Stimulated activated CD4-positive, alpha-beta T cell treated with anti-CD3 and anti-CD28 coated beads, Interleukin-1b, Interleukin-23, amount 100 ng/mL, for 4 hours (primary cell): ENCODE results near the gene MAGEF1.
"Not testable (repeated sequence)": the region's sequence is repeated elsewhere in the genome, so short reads cannot be mapped to it uniquely, and the experiment has no call there.

Source experiments
- DNase-seq, 2 donors: peaks; one replicate each; pipeline ENCODE4 v3.0.0-alpha.2; 2020; ENCODE audit warnings: low read depth in 2 of 2

Gene MAGEF1

DNA sequence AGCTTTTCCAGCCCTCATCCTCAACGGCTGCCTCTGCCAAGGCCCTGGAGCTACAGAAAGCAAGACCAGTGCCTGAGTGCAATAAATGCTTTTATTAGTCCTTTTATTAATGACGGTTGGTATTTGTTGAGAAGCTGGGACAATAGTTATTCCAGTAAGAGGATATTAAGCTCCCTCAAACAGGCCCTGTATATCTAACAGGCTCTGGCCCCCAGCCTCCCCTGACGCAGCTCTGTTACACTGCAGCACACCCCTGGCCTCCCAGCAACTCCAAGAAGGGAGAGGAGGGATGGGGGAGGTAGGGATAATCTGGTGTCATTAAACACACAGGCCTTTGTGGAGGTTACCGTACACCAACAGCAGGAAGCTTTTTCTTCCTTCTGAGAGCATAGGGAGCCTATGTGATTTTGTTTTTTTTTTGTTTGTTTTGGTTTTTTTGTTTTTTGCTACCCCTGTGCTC is 30.8 kb upstream of the MAGEF1 start:
- DNase-seq: no peak

DNA sequence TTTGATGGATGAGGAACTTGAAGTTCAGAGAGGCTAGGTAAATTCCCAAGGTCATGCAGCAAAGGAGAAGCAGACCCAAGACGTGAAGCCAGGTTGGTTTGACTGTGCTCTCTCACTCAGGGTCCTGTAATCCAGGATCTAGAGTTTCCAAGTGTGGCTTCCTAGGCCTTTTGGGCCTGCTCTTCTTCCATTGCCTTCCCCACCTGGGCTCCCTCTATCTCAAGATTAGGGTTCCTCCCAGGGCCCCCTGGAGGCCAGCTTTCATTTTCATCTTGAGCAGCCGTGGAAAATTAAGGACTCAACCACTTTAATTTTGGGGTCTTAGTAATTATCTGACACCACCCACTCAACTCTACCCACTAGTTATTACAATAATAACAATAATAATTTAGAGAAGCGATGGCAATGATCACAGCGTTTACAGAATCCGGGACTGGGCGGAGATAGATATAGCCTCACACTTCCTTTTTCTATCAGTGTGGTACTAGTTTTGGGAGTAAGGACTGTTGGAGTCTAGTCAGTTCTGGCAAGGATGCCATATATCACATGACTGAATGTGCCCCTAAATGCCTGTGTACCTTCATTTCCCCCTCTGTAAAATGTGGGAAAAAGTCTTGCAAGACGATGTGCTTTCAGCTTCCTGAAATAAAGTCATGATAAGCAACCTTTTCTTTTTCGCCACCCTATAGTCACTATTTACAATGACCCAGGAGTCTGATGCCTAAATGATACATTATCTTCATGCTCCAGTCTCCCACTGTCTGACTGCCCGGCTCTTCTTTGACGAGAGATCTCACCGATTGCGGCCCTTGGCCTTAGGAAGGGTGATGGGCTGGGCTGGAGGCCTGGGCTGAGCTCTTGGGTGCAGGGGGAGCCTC is 30.2 kb upstream of the MAGEF1 start:
- no peak for DNase-seq

DNA sequence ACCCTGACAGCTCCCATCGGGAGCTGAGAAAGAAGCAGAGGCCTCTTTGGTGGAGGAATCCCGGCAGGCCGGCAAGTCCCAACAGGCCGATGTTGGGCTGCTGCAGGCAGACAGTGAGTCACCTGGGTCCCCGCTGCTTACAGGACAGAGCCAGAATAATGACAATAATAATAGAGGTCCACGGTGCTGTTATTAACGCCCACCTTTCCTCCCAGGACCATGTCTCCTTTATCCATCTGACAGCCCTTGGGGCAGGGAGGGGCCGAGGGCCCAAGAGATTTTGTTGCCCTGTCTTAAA is 29.3 kb upstream of the MAGEF1 start:
- no peak for DNase-seq

DNA sequence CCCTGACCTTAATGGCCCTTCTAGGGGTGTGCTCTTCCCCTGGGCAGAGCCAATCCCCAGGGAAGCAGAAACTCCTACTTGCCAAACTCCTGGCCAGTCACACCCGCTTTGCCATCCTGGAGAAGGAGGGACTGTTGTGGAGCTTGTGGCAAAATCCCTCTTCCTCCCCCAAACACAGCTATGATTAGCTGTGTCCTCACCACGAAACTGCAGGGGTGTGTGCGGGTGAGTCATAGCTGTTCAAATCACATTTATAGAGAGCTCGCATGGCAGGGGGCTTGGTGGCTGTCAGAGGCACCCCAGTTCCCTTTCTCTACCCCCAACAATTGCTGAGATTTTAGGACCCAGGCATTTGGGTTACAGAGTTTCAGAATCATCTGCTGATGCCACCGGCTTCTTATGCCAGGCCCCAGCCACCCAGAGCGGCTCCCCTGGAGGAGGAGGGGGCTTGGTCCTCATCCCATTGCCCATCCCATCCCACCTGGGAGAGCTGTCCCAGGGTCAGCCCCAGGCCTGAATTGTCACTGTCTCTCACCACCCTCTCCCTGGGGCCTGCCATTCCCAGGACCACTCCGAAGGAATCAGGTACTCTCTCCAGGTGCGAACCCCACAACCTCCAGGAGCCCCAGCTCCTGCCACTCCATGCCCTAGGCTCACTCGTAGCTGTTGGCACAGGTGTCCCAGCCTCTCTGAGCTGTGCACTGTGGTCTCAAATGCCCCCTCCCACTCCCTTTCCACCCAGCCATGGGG is 28.8 kb upstream of the MAGEF1 start:
- no peak for DNase-seq

DNA sequence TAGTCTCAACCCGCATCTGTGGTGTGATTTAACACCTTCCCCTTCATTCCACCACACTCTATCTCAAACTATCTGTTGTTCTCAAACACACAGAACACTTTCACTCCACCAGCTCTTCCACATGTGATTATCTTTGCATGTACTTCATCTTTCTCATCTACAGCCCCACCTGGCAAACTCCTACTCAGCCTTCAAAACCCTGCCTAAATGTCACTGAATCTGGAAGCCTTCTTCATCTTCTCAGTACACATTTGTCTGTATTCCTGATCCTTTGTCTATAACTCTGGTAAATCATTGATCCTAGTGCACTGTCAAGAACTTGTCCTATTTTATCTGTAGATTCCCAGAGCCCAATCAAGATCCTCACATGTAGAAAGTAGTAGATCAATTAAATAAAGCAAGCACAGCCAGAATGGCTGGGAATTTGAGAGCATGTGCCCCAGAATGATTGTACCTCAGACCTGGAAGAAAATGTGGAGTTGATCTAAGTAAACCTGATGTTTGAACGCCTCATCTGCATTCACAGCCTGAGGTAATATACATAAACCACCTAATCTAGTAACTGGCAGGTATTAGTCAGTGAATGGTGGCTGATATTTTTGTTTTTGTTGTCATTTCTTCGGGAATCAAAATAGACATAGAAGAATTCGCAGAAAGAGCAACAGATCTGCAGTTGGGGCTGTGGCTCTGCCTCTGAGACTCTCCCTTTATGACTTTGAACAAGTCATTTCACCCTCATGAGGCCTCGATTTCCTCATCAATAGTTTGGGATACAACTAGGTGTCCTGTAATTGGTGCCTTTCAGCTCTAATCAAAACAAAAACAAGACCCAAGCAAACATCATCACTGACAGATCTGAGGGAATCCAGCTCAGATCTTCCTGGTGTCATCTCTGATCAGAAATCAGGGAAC is 28.0 kb upstream of the MAGEF1 start:
- DNase-seq: no peak

DNA sequence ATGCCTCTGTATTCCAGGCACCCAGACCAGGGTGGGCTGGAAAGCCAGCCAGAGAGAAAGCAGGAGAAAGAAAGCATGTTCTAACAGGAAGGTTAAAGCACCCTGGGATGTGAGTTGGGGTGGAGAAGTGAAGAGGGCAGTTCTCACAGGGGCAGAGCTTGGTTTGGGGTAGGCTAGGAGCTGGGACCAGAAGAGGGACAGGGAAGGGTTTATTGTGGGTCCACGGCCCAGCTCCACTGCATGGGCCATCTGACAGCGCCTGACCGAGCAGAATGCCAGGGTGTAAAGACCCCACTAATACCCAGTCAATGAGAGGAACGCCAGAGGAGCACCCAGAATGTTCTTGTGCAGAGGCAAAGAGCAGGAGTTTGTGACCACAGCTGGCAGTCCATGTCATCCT is 27.1 kb upstream of the MAGEF1 start:
- no peak for DNase-seq

DNA sequence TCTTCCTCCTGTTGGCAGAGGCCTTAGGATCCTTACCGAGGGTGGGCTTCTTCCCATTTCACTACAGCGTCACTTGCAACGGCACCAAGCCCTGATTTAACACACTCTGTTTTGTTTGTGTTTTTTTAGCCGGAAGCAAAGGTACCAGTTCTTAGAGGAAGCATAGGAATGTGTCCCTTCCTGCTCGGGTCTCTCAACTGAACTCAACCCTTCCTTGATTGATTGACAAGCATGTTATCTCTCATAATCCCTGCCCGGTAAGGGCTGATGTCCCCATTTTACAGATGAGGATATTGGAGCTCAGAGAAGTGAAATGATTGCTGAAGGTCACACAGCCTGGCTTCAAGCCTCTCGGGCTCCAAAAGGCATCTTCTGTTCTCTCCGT is 26.6 kb upstream of the MAGEF1 start:
- no peak for DNase-seq

DNA sequence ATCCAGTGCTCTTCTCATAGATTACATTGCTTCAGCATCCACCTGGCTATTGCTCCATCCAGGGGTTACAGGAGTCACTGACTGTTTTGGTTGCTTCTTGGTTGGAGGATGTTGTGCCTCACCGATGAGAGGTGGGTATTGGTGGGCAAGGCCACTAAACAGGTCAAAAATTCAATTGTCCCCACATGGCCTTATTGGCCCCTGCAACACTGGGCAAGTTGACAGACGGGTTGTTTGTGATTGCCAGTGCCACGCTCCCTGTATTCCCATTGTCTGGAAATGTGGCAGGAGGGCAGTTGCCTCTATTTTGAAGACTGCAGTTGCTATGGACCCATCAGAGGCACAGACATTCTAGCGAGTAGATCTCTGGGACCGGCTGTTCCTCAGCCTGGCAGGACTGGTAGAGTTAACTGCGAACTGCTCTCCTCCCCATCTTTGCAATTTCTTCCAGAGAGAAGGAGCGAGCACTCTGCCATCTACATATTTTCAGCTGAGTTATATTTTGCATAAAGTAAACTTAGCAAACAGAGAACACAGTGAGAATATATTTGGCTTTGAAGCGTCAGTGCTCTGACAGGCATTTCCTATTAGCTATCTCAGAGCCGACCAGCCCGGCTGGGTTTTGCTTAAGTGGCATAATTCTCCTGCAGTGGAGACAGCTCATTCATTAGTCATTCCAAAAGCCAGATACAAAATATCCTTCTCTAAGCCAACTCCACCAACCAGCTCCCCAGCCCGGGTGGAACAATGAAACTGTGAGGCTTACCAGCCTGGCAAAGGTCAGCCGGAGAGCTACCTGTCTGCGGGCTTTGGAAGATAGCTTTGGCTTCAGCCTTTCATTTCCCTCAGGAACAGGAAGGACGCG is 26.0 kb upstream of the MAGEF1 start:
- no peak for DNase-seq

DNA sequence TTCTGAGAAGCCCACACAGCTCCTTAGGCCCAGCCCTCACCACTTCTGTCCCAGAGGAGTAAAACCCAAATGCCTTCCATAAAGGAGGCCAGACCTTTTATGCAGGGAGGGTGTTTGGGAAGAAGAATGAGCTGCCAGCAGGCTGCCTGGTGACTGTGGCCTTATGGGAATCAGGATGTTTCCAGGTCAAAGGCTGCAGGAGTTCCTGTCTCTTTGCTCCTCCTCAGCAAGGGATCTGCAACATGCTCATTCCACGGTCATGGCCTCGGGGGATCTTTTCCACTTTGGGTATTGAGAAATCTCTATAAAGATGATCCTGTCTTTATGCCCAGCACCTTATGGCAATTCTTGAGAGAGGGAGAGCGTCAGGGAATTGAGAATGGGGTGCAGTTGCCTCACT is 25.2 kb upstream of the MAGEF1 start:
- no peak for DNase-seq

DNA sequence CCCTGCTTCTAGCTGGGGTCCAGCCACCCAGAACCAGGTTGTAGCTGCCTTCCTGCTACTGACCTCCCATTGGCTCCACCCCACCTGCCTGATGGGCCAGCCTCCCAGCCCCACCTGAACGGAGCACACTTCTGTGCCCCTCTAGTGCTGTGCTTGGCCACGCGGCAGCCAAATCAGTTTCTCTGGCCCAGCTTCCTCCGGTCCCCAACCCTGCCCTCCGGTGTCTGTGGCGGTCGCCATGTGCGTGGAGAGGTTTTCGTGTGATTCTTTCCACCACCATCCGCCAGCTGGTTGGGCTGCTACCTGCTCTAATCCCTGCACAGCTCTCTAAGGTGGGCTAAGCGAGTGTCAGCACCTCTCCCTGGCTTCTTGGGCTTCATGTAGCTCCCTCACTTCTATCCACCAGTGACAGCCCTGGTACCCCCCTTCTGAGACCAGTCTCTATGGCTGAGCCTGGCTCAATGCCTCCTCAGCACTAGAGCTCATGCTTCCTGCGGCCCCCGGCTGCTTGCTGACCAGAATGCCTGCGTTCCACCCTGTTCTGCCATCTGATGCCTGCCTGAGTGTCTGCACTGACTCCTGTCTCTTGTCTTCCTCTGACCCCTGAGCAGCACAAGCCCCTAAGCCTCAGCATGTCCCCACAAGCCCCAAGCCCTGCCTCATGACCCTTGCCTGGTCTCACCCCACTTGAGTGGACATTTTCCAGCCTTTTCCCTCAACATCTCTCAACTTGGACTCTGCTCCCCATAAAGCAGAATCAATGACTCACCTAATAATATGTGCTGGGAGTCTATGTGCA is 23.2 kb upstream of the MAGEF1 start:
- no peak for DNase-seq

DNA sequence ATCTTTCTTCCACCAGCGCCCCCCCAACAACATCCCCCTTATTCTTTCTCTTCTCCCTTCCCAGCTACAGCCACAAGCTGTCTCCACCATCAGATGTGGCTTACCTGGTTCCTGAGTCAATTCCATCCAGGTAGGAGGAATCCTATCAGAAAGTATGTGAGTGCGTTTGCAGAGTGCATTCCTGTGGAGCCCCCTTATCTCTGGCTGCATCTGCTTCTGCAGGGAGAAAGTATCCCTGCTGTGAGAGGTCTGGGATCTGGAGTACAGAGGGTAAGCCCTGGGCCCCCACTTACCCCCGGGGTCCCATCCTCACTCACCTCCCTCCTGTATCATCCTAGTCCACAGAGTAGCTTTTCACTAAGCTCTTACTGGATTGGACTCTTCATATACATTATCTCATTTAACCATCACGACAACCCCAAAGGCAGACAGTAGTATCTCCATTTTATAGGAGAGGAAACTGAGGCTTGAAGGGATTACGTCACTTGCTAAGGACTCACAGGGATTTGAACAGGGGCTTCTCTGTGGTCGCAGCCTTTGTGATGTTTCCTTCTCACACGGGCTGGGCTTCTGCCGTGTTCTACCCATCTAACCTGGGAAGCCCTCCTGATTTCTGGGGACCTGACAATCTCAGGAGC is 22.2 kb upstream of the MAGEF1 start:
- DNase-seq: no peak

DNA sequence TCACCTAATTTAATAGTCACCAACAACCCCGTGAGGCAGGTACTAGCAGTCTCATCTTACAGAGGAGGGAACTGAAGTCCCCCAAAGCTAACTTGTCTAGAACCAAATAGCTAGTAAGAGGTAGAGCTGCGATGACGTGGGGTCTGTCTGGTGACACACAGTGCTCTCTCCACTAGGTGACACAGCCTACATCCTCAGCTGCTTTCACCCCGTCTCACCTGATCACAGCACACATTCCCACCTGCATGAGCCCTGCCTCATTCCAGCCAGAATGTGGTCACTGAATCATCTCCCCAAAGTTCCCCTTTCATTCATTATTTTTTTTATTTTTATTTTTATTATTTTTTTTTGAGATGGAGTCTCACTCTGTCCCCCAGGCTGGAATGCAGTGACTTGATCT is 21.3 kb upstream of the MAGEF1 start:
- DNase-seq: no peak

DNA sequence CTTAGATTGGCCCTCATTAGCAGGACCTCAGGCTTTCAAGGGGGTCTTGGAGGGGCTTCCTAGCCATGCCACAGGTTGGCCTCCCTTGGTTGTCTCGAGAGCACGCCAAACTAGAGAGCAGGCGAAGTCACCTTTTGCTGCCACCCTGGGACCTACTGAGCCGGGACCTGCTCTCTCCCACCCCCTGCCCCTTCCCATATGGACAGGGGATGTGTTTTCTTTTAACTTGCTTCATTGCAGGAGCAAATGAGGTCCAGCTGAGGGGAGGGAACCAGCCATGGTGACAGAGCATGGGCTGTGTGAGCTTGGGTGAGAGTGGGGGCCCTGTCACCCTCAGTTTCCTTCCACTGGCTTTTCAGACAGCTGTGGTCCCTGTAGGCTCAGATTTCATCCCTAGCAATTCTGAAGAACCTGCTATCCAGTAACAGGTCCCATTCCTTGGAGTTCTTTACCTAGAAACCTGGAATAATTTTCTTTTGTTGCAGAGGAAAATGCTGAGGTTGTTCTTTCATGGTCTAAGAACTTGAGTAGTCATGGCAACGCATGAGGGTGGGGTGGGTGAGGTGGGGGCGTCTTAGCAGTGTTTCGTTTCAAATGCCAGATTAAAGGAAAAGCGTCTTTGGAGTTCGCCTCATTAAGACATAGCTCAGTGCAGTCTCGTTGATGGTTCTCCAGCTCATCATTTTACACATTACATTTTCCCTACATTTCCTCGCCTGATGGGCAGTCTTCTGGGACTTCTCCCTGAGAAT is 20.1 kb upstream of the MAGEF1 start:
- DNase-seq: no peak

DNA sequence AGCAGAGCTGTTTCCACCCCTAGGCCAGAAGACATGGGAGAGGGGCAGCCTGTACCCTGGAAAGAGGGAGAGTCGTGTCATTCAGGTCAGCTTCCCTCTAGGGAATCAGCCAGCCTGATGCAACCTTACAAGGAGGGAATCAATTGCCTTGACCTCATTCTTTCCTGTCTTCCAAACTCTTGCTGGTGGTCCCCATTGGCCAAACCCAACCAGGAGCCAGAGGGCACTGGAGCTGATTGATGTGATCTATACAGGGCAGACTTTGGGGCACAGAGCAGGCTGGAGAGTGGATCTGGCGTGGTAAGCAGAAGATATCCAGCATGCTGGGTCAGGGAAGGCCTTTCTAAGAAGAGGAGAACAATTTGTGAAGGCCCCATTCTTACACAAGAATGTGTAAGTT is 19.1 kb upstream of the MAGEF1 start:
- no peak for DNase-seq

DNA sequence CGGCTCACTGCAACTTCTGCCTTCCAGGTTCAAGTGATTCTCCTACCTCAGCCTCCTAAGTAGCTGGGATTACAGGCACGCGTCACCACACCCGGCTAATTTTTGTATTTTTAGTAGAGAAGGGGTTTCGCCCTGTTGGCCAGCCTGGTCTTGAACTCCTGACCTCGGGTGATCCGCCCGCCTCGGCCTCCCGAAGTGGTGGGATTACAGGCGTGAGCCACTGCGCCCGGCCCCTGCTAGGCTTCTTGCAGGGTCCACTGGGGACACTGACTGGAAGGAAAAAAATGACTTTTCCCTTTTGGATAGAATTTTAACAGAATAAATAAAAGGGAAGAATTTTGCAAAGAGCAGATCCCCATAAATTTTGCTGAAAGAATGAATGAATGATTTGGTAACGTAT is 17.3 kb upstream of the MAGEF1 start:
- DNase-seq: not testable (repeated sequence)

DNA sequence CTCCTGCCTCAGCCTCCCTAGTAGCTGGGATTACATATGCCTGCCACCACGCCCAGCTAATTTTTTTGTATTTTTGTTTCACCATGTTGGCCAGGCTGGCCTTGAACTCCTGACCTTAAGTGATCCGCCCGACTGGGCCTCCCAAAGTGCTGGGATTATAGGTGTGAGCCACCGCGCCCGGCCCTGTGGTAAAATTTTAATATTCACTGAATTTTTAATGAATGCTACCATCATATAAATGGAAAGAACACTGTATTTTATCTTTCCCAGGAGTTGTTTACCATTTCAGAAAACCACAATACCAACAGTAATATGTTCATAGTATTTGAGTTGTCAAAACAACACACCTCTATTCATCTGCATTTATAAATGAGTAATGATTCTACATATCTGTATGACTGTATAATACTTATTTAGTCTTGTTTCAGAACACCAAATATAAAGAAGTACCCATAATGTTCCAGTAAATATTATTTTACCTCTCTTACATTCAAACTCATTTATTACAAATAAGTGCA is 16.2 kb upstream of the MAGEF1 start:
- no peak for DNase-seq

DNA sequence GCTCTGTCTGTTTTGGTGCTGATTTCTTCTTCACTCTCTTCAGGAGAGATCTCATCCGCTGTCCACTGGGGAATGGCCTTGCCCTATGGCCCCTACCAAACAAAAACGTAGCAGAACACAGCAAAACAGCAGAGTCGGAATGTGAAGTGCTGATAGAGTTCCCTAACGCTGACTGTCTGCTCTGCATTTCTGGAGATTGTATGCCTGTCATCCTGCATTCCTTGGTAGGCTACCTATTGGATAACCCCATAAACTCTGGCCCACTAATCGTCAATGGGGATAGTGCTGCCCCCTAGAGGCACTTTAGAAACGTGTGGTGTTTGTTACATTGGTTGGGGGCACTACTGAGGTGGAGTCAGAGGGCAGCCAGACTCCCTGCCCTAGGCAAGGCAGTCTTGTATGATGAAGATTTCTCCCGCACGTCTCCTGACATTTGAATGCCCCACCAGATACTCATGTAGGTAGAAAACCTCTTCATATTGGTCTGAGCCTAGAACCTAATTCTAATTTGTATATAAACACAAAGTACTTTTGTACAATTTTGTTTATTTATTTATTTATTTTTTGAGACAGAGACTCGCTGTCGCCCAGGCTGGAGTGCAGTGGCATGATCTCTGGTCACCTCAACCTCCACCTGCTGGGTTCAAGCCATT is 15.6 kb upstream of the MAGEF1 start:
- DNase-seq: peak in 1 of 2 donors; percentile 24

DNA sequence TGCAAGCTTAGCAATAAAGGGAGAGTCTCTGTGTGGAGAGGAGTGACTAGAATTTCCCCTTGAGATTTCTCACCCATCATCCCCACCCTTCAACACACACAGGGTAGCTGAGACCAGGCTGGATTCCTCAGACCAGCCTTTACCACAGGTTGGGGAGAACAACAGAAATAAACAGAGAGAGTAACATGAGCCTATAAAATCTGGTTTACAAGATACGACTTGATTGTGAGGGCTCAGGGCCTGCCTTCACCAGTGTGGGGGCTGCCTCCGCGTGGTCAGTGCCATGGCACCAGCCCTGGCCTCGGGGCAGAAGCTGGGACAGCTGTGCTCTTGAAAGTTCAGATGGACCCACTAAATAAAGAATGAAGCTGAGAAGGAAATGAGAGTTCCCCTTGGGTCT is 14.6 kb upstream of the MAGEF1 start:
- no peak for DNase-seq
